Measurements from ENCODE around the gene TRAIP.
"Not testable (repeated sequence)": the region's sequence is repeated elsewhere in the genome, so short reads cannot be mapped to it uniquely, and the experiment has no call there.

The TRAIP gene

GRCh38 chr3:49873623-49874022, 17.3 kb upstream of the TRAIP start:
- no peak for DNase-seq

GRCh38 chr3:49872801-49873281, 16.5 kb upstream of the TRAIP start:
- DNase-seq = no peak

DNA sequence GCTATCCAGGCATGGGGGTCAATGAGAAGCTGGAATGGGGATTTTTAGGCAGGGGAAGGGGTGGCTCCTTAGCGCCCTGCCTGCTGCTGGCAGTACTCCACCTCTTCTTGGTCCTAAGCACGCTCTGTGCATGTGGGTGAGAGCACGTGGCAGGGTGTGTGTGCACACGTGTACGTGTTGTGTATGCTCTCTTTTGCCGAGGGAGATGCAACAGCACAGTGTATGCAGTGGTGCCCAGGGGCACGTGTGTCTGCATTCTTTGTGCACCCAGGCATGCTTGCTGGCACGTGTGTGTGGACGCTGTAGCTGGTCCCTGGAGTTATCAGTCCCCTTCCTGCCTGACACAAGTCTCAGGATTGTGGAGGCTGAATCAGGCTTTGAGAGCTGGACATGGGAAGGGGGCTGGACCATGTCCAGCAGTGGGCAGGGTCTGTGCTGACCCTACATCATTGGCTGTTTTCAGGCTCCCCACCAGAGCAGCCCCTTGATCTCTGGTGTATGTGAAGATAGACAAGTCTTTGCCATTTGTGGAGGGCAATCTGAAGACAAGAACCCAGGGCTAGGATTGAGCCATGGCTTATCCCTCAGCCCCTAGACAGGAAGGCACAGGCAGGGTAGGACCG, 15.3 kb upstream of the TRAIP start:
- no peak for DNase-seq

DNA sequence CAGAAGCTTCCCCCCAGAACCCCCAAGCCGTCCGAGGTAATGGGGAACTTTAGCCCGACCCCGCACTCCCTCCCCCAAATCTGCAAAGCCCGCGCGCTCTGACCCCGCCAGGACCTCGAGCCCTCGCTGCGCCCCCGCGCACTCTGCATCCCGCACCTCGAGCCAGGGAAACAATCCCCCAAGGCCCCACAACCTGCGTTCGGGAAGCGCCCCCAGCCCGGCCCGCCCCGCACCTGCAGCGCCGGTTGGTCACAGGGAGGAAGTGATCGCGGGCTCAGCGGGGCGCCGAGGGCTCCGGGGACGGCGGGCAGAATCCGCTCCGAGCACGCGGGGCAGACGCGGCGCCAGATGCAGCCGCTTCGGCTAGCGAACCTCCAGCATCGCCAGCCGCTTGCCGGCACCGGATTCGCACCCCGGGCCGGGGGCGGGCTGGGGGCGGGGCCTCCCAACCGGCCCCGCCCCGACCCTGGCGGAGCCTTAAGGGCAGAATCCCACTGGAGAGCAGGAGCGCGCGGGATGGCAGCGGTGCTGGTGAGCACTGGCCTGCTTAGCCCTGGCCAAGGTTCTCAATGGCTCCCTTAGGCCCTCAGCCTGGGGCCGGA, 13.3 kb upstream of the TRAIP start, which contains the start of gene CAMKV:
CAMKV (minus strand) TSS at position 382 of the 602 bp plus-strand sequence. CDS start 7,518 bp downstream, outside the sequence.
- DNase-seq = no peak

- DNase-seq = no peak
Observed at GRCh38 chr3:49868862-49869466, 12.6 kb upstream of the TRAIP start.

GRCh38 chr3:49867871-49868321, 11.5 kb upstream of the TRAIP start:
- no peak for DNase-seq

DNA sequence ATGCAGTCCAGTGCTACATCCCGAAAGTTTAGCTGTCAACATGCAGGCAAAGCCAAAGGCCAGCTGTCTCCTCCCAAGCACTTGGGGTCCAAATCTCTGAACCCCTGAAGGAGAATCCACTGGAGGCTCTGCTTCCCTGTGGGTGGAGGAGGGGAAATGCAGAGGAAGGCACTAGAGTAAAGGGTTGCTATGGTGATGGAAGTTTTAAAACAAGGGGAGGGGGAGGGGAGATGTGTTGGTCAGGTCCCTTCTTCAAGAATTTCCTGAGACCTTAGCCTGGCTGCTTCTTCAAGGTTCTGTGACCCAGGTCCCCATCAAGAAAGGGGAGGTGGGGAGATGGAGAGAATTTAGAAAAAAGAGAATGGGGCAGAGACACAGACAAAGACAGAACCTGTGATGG, 11.0 kb upstream of the TRAIP start:
- no peak for DNase-seq

DNA sequence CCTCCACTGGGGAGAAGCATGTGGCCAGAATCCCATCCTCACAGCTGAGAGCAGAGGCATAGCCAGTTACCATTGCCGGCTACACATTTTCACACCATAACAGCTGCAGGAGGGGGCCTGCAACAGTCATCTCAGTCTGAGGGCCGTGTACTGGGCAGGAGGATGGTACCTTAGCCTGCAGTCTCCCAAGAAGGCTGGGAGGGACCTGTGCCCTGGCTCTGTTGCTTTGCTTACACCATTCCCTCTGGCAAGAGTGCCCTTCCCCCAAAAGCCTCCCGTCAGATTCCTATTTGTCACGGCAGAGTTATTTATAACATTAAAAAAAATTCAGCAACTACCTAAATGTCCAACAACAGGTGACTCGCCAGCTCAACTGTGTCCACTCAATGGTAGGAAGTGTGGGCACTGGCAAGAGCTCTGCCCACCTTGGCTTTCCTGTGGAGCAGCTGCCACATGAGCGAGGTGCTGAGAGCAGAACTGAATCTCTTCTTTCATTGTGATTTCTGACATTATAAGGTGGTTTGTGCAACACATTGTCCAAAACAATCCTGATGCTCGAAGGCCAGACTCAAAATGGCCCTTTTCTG, 8.9 kb upstream of the TRAIP start:
- no peak for DNase-seq

- no peak for DNase-seq
Observed at GRCh38 chr3:49864505-49864904, 8.1 kb upstream of the TRAIP start.

DNA sequence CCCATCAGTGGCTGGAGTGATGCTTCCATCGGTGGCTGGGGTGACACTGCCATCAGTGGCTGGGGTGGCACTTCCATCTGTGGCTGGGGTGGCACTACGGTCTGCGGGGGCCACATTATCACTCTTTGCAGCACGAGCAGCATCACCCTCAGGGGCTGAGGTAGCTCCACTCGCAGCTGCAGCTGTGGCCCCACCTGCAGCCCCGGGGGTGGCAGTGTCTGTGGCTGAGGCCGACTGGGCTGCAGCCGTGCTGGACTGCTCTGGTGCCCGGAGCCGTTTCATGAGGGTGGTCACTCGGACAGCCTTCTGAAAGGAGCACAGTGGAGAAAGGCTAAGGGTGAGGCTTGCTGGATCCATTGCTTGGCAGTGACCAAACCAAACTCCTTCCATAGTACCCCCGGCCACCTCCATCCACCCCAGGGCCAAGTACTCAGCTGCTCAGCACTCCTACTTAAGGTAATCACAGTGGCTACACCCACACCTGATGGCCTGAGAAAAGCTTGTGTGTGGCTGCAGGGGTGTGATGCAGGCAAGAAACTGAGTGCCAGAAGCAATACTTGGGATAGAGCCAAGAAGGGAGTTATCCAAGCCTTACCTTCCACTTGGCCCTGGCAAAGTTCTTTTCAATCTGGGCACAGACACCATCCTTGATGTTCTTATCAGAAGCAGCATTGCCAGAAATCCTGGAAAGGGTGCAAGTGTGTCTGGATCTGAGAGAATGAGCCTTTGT, 3.4 kb upstream of the TRAIP start:
- DNase-seq = no peak

DNA sequence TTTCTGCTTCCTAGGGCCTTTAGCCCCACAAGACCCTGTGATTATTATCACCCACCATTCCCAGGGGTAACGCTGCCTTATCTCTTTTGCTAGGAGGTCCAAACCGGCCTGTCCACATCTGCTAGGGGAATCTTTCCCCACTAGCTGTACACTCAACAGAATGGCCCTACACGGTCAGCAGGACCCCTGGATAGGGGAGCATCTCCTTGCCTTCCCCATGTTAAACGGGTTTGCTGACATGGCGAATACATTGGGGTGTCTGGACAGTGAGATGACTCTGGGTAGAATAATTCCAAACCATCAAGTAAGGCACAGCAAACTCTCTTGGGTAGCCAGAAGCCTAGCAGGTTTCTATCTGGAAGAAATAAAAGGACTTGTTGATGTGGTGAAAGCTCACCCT, 702 bp downstream of the TRAIP start:
- no peak for DNase-seq

- no peak for DNase-seq
Observed at GRCh38 chr3:49845694-49846093, 10.7 kb downstream of the TRAIP start.

GRCh38 chr3:49844464-49845183, 11.7 kb downstream of the TRAIP start:
- DNase-seq = no peak

DNA sequence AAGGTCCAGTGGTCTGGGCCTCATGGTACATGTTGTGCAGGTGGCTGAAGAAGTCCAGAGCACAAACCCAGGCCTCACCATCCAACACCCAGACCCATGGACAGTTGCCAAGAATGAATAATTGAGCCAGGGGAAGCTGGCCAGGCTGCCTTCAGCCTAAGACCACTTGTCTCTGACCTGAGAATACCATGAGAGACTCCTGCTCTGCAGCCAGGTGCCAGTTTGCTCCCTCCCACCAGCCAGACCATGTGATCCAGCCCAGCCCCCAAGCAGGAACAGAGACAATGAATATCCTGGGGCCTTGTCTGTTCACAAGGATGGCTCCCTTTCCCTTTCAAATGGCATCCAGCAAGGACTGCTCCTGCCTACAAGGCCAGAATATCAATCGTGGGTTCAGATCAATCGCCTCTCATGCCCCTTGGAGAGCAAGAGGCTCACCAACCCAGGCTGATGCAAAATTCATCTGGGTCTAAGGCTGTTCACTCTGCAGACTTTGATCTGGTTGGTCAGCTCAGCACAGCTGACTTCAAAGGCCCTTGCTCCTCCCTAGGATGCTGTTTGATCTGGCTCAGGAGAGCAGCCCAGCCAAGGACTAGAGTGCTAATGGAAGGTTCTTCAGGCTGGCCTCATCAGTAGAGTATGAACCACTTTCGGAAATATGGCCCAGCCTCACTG, 13.4 kb downstream of the TRAIP start:
- DNase-seq = no peak

DNA sequence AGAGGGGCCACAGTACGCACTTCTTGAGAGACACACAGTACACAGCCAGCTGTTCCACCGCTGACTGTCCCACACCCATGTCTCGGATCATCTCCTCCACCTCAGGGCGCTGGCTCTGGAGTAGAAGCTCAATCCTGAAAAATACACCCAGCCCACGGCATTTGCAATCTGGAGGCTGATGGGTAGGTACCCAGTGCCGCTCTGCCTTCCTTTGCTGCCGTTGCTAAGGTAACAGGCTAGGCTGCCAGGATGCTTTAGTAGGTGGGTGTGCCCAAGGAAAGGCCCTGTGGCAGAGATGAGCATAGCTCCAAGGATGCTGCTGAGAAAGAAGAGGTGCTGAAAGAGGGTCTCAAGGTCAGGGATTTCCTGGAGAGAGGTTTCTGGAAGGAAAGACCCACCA, 14.6 kb downstream of the TRAIP start:
- DNase-seq = no peak

DNA sequence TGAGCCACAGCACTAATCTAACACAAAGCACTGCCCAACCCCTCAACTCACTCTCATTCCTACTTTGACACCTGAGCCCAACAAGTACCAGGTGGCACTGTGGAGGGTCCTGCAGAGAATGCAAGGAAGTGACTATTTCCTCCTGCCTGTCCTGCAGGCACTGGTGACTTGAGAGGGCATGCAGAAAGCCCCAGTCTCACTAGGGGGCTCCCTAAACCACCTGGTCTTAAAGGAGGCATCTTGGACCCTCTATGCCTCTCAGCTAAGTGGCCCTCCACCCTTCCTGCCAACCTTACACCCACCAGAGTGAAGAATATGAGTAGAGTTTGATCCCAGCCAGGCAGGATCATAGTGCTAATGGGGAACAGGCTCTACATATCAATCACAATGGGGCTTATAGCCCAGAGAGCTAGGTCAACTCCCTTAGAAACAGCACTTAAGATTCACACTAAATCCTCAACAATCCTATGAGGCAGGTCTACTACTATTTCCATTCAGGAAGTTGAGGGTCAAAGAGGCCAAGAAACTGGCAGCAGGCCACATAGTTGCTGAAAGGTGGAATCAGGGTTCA, 15.2 kb downstream of the TRAIP start:
- DNase-seq = no peak

DNA sequence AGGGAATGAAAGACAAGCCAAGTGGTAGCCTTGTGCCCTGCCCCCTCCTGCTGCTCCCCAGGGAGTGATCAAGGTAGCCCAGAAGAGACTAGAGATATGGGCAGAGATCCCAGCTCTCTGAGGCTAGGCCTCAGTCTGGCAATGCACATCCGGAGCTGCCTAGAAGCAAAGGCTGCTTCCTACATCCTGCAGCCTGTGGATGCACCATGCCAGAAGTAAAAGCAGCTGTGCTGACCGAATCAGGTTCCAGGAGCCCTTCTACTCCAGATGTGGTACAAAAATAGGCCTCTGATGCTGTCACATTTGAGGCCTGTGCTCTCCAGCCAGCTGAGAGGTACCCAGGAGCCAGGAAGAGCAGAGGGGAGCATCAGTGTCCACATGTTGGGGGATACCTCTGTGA, 16.0 kb downstream of the TRAIP start:
- no peak for DNase-seq

DNA sequence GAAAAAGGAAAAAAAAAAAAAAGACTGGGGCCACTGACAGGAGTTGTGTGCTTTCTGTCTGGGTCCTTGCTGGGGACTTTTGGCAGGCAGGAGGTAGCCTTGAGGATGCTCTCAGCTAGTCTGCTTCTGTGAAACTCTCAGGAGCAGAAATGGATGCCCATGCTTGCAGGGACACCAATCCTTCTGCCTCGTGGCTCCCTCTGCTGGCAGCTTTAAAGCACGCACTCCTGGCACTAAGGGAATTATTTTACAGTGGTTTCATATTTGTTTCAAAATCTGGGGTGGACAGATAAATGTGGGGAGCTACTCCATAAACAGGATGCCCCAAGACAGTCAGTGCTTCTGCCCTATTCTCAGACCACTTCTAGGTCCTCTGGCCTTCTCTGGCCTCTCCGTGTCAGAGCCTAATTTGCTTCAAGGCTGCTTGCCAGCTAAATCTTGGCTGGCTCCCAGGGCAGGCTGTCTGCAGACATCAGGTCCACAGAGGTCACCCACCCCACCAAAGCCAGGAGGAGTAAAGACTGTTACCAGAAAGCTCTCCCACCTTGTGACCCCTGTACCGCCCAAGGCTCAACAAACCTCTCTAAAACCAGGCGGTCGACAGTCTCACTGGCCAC, 17.1 kb downstream of the TRAIP start:
- peak; percentile 79 to 80 for DNase-seq

DNA sequence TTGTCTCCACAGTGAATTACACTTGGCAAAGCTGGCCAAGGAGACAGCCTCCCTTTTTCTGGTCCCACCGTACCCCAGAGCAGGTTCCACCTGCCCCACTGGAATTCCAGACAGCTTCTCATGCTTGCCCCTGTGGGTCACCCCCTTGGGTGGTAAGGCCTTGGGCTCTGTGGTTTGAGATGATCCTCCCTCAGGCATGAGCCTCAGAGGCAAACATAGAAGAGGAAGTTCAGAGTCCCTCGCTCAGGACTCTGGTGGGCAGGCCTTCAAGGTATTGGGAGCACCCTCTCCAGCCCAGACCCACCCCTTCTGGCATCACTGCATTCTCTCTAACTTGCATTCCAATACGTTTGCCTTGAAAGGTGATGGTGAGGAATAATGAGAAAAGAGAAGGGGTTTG, 25.0 kb downstream of the TRAIP start:
- DNase-seq = no peak

DNA sequence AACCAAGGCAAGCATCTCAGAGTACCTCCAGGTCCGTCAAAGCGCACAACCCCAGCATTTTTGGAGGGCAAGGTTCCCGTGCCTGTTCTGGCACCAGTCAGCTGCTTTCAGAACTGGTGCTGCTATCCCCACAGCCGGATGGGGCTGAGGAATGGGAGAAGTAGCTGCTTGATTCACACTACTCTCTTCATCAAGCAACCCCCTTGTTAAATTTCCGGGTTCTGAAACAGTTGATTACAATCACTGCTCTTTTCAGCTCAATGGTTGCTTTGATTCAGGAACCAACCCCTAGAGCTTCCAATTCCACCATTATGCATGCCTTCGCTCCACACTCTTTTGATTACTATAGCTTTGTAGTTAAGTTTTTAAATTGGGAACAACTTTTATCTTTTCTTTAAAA, 30.3 kb downstream of the TRAIP start:
- no peak for DNase-seq

- DNase-seq = not testable (repeated sequence)
Observed at GRCh38 chr3:49823131-49823530, 33.2 kb downstream of the TRAIP start.
